Measurements from ENCODE around the gene APAF1.

The APAF1 gene

GRCh38 chr12:98744680-98745079, 99.6 kb downstream of the APAF1 start:
- no peak for DNase-seq (ENCODE audit: low read depth)
- no peak overlapping the region for H3K4me3 ChIP-seq (ENCODE audit: low read depth, low read length)
- no peak for TF ChIP-seq CTCF (IDR thresholded peaks at IDR 0.05; ENCODE audit: insufficient read depth, low read depth, low read length, missing control alignments)

- peak overlapping the region; percentile 64 for H3K4me3 ChIP-seq (ENCODE audit: low read depth, low read length)
- no peak for TF ChIP-seq CTCF (IDR thresholded peaks at IDR 0.05; ENCODE audit: insufficient read depth, low read depth, low read length, missing control alignments)
- DNase-seq (ENCODE audit: low read depth) = peak; percentile 9
Observed at GRCh38 chr12:98745578-98746391, 100.7 kb downstream of the APAF1 start.

- DNase-seq (ENCODE audit: low read depth) = no peak
- no peak overlapping the region for H3K4me3 ChIP-seq (ENCODE audit: low read depth, low read length)
- TF ChIP-seq CTCF (IDR thresholded peaks at IDR 0.05; ENCODE audit: insufficient read depth, low read depth, low read length, missing control alignments) = no peak
Observed at GRCh38 chr12:98748463-98748862, 103.4 kb downstream of the APAF1 start.

GRCh38 chr12:98750511-98750910, 105.4 kb downstream of the APAF1 start:
- H3K4me3 ChIP-seq (ENCODE audit: low read depth, low read length) = no peak overlapping the region
- no peak for TF ChIP-seq CTCF (IDR thresholded peaks at IDR 0.05; ENCODE audit: insufficient read depth, low read depth, low read length, missing control alignments)
- no peak for DNase-seq (ENCODE audit: low read depth)

- no peak for DNase-seq (ENCODE audit: low read depth)
- no peak overlapping the region for H3K4me3 ChIP-seq (ENCODE audit: low read depth, low read length)
- no peak for TF ChIP-seq CTCF (IDR thresholded peaks at IDR 0.05; ENCODE audit: insufficient read depth, low read depth, low read length, missing control alignments)
Observed at GRCh38 chr12:98751580-98752115, 106.6 kb downstream of the APAF1 start.

GRCh38 chr12:98752726-98753125, 107.6 kb downstream of the APAF1 start:
- H3K4me3 ChIP-seq (ENCODE audit: low read depth, low read length) = no peak overlapping the region
- TF ChIP-seq CTCF (IDR thresholded peaks at IDR 0.05; ENCODE audit: insufficient read depth, low read depth, low read length, missing control alignments) = no peak
- DNase-seq (ENCODE audit: low read depth) = no peak
